Tibial nerve (tissue), 4 donors: ENCODE measurements around the gene DDAH1. TPM values are rescaled to one million over a fixed set of nuclear protein-coding genes. Genes with fewer than 3 reads are reported as not detected.

Experiments
- DNase-seq, 2 donors: peaks; one replicate each; pipeline ENCODE4 v3.0.0-alpha.2; 2019; ENCODE audit warnings: low spot score in 2 of 2
- H3K27ac ChIP-seq, 4 donors: fragments of 200-600 bp; sonication (generic) in 3 of 4; one replicate each; pipeline ENCODE4 v1.5.1; 2017 to 2019; ENCODE audit warnings: mild to moderate bottlenecking in 1 of 4
- H3K27me3 ChIP-seq, 2 donors: fragments of 200-600 bp; sonication (generic) in 1 of 2; one replicate each; pipeline versions ENCODE4 v1.5.1 to v1.6.0; 2017 to 2019
- H3K36me3 ChIP-seq, 3 donors: fragments of 200-600 bp; sonication (generic); one replicate each; pipeline ENCODE4 v1.5.1; 2018 to 2019
- H3K4me1 ChIP-seq, 4 donors: fragments of 200-600 bp; sonication (generic) in 3 of 4; one replicate each; pipeline ENCODE4 v1.5.1; 2017 to 2019
- H3K4me3 ChIP-seq, 4 donors: fragments of 200-600 bp; sonication (generic) in 3 of 4; one replicate each; pipeline ENCODE4 v1.5.1; 2017 to 2019; ENCODE audit warnings: mild to moderate bottlenecking in 1 of 4, moderate library complexity in 1 of 4
- H3K9me3 ChIP-seq, 4 donors: fragments of 200-600 bp; sonication (generic) in 3 of 4; one replicate each; pipeline ENCODE4 v1.5.1; 2017 to 2019
- EP300 ChIP-seq, 2 donors: sonication (generic); formaldehyde crosslinking; IDR thresholded peaks; one replicate each; pipeline ENCODE4 v1.6.1; 2017; ENCODE audit warnings: antibody characterized with exemption in 2 of 2, mild to moderate bottlenecking in 1 of 2
- POLR2A ChIP-seq, 2 donors: fragments of 450-650 bp; IDR thresholded peaks; one replicate each; pipeline ENCODE4 v1.6.1; 2017; ENCODE audit warnings: antibody characterized with exemption in 2 of 2, mild to moderate bottlenecking in 2 of 2, moderate library complexity in 2 of 2
- WGBS, 2 donors: methylation state at CpG; one replicate each; pipeline ENCODE4 v1.1.5; 2018; 5-methylcytosine and 5-hydroxymethylcytosine counted together
- total RNA-seq, 4 donors: library from RNA; depleted of rRNA; stranded (reverse); fragments of >200 nt; gene quantifications; one replicate each; pipeline ENCODE4 v1.1.0, GENCODE V29; 2016
- TF ChIP-seq, protein P1 (sequence below), 5 experiments: fragments of 200-600 bp in 3 of 5; fragments of 450-650 bp in 2 of 5; sonication (generic) in 3 of 5; IDR thresholded peaks; one replicate each; pipeline ENCODE4 v1.5.1; 2016 to 2019; ENCODE audit warnings: antibody characterized with exemption in 5 of 5, mild to moderate bottlenecking in 3 of 5, moderate library complexity in 2 of 5

Gene DDAH1
- total RNA-seq, 4 donors from 2014 or later, result 17.7 to 23.4 (median 21.8) TPM

GRCh38 chr1:85397490-85398032 lies 67.4 kb downstream of the DDAH1 start:
- Histone ChIP-seq H3K27ac (no peak overlapping the region), H3K27me3 (no peaks in the 10 kb centered on the region), H3K4me3 (no peak overlapping the region), H3K9me3 (no peaks in the 10 kb centered on the region), H3K36me3 (no peaks in the 10 kb centered on the region), H3K4me1 (peaks cover 0 to 6% (median 0%) of the 10 kb centered on the region in 4 donors)
- TF ChIP-seq POLR2A (IDR thresholded peaks at IDR 0.05), result no peak
- TF ChIP-seq, protein P1, sequence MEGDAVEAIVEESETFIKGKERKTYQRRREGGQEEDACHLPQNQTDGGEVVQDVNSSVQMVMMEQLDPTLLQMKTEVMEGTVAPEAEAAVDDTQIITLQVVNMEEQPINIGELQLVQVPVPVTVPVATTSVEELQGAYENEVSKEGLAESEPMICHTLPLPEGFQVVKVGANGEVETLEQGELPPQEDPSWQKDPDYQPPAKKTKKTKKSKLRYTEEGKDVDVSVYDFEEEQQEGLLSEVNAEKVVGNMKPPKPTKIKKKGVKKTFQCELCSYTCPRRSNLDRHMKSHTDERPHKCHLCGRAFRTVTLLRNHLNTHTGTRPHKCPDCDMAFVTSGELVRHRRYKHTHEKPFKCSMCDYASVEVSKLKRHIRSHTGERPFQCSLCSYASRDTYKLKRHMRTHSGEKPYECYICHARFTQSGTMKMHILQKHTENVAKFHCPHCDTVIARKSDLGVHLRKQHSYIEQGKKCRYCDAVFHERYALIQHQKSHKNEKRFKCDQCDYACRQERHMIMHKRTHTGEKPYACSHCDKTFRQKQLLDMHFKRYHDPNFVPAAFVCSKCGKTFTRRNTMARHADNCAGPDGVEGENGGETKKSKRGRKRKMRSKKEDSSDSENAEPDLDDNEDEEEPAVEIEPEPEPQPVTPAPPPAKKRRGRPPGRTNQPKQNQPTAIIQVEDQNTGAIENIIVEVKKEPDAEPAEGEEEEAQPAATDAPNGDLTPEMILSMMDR (IDR thresholded peaks at IDR 0.05), result no peak
- 69 to 88% methylated on average over 4 of the region's 4 CpGs for WGBS, 2 donors
- DNase-seq, result no peak

DNA sequence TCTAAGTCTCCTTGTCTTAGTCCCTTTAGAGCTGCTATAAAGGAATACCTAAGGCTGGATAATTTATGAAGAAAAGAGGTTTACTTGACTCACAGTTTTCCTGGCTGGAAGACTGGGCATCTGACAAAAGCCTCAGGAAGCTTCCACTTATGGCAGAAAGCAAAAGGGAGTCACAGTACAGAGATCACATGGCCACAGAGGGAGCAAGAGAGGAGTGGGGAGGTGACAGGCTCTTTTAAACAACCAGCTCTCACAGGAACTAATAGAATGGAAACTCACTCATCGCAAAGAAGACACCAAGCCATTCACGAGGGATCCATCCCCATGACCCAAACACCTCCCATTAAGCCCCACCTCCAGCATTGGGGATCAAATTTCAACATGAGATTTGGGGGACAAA lies 68.8 kb downstream of the DDAH1 start:
- no peak for DNase-seq
- 84 to 90% methylated on average over 2 of the region's 2 CpGs for WGBS, 2 donors
- Histone ChIP-seq H3K4me1 (peaks cover 0 to 6% (median 0%) of the 10 kb centered on the region in 4 donors), H3K4me3 (no peak overlapping the region), H3K36me3 (no peaks in the 10 kb centered on the region), H3K9me3 (no peaks in the 10 kb centered on the region), H3K27ac (no peak overlapping the region), H3K27me3 (no peaks in the 10 kb centered on the region)
- TF ChIP-seq EP300 (IDR thresholded peaks at IDR 0.05) (no peak), POLR2A (IDR thresholded peaks at IDR 0.05) (no peak)
- TF ChIP-seq, protein P1 (IDR thresholded peaks at IDR 0.05), result no peak

DNA sequence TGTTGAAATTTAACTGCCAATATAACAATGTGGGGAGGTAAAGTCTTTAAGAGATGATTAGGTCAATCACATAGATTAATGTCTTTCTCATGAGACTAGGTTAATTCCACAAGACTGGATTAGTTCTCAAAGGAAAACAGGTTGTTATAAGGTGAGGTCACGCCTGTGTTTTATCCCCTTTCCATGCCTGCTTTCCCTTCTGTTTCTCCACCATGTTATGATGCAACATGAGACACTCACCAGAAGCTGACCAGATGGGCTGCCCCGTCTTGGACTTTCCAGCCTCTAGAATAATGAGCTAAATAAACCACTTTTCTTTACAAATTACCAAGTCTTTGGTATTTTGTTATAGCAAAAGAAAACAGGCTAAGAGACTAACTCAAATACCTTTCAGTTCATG lies 70.8 kb downstream of the DDAH1 start:
- TF ChIP-seq, protein P1 (IDR thresholded peaks at IDR 0.05), result no peak
- no peak for TF ChIP-seq EP300 (IDR thresholded peaks at IDR 0.05)
- no peak for TF ChIP-seq POLR2A (IDR thresholded peaks at IDR 0.05)
- Histone ChIP-seq H3K27ac (no peak overlapping the region), H3K4me3 (no peak overlapping the region), H3K27me3 (no peaks in the 10 kb centered on the region), H3K36me3 (no peaks in the 10 kb centered on the region), H3K4me1 (no peaks in the 10 kb centered on the region), H3K9me3 (no peaks in the 10 kb centered on the region)
- 95 to 99% methylated on average over 2 of the region's 2 CpGs for WGBS, 2 donors
- DNase-seq, result no peak

- DNase-seq, result no peak
- Histone ChIP-seq H3K27ac (no peak overlapping the region), H3K4me1 (no peaks in the 10 kb centered on the region), H3K27me3 (no peaks in the 10 kb centered on the region), H3K36me3 (no peaks in the 10 kb centered on the region), H3K4me3 (no peak overlapping the region), H3K9me3 (no peaks in the 10 kb centered on the region)
- TF ChIP-seq, protein P1 (IDR thresholded peaks at IDR 0.05), result no peak
- no peak for TF ChIP-seq EP300 (IDR thresholded peaks at IDR 0.05)
- TF ChIP-seq POLR2A (IDR thresholded peaks at IDR 0.05), result no peak
Observed at GRCh38 chr1:85393490-85393889, 71.5 kb downstream of the DDAH1 start.

DNA sequence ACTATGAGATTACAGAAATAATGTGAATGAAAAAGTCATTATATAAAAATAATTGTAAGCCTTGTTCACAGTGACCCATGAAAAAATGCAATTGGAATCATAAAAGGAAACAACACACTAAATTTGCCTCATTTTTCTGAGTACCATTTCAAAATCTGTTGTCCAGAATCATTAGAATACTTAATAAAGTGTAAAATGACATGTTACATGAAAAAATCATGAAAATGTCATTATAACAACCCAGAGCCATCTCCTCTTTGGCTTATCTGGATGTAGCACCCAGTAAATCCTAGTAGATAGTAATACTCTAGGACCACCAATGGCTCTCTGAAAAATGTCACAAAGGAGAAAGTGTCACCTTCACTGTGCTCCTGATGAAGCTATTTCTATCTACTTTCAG lies 76.5 kb downstream of the DDAH1 start:
- Histone ChIP-seq H3K27ac (no peak overlapping the region), H3K4me1 (no peaks in the 10 kb centered on the region)

More for the DNA sequence above, 76.5 kb downstream of the DDAH1 start:
- TF ChIP-seq POLR2A (IDR thresholded peaks at IDR 0.05), result no peak
- TF ChIP-seq, protein P1 (IDR thresholded peaks at IDR 0.05), result no peak
- TF ChIP-seq EP300 (IDR thresholded peaks at IDR 0.05), result no peak
- H3K4me3 ChIP-seq, result no peak overlapping the region
- H3K36me3 ChIP-seq, result no peaks in the 10 kb centered on the region
- no peaks in the 10 kb centered on the region for H3K27me3 ChIP-seq
- H3K9me3 ChIP-seq, result peaks cover 0 to 9% (median 0%) of the 10 kb centered on the region in 4 donors
- DNase-seq, result no peak
